Thoracic aorta (tissue), 2 donors: ENCODE data around the gene MAMSTR. TPM values are rescaled to one million over a fixed set of nuclear protein-coding genes. Genes with fewer than 3 reads are reported as not detected.

Source experiments
- ATAC-seq: fragments of 150-250 bp; one replicate; pipeline ENCODE4 v1.8.0; 2017; ENCODE audit warnings: low read depth; ENCODE audit not compliant: insufficient number of reproducible peaks, low FRiP score
- DNase-seq: peaks from one replicate; pipeline ENCODE4 v3.0.0-alpha.2; 2020; ENCODE audit warnings: low spot score
- H3K27ac ChIP-seq, 2 donors: fragments of 200-600 bp; sonication (generic); 1 replicate in 1 of 2; 2 replicates in 1 of 2; pipeline ENCODE4 v1.5.1; 2016; ENCODE audit warnings: mild to moderate bottlenecking in 2 of 2, moderate library complexity in 2 of 2
- H3K27me3 ChIP-seq: fragments of 200-600 bp; sonication (generic); replicated peaks from 2 replicates; pipeline ENCODE4 v1.6.0; 2016; ENCODE audit warnings: mild to moderate bottlenecking; ENCODE audit not compliant: insufficient read depth
- H3K36me3 ChIP-seq: fragments of 200-600 bp; sonication (generic); one replicate; pipeline ENCODE4 v1.5.1; 2016
- H3K4me1 ChIP-seq, 2 donors: fragments of 200-600 bp; sonication (generic); 1 replicate in 1 of 2; 2 replicates in 1 of 2; pipeline versions ENCODE4 v1.5.1 to v1.6.0; 2016; ENCODE audit warnings: low read depth in 2 of 2, mild to moderate bottlenecking in 1 of 2; ENCODE audit not compliant: control insufficient read depth in 1 of 2
- H3K4me3 ChIP-seq: fragments of 200-600 bp; sonication (generic); 2 replicates; pipeline ENCODE4 v1.5.1; 2016; ENCODE audit warnings: mild to moderate bottlenecking
- H3K9me3 ChIP-seq: fragments of 200-600 bp; sonication (generic); 2 replicates; pipeline ENCODE4 v1.5.1; 2016
- CTCF ChIP-seq: fragments of 200-600 bp; sonication (generic); IDR thresholded peaks from one replicate; pipeline ENCODE4 v1.5.1; 2019; ENCODE audit warnings: antibody characterized with exemption
- total RNA-seq, 2 donors: library from RNA; depleted of rRNA; stranded (reverse); fragments of >200 nt; gene quantifications; one replicate each; pipeline versions ENCODE4 v1.1.0 to v1.2.3, GENCODE V29; 2016

MAMSTR gene
- total RNA-seq, 2 donors from 2014 or later = not detected

- DNase-seq (no peak), ATAC-seq (no peak)
- Histone ChIP-seq H3K4me1 (peaks cover under 1 to 3% of the 10 kb centered on the region in 2 donors), H3K27ac (no peak overlapping the region), H3K9me3 (no peaks in the 10 kb centered on the region), H3K36me3 (no peaks in the 10 kb centered on the region), H3K27me3 (no peaks in the 10 kb centered on the region), H3K4me3 (no peak overlapping the region)
- TF ChIP-seq CTCF = no peak
These were observed 38.2 kb upstream of the MAMSTR start for GRCh38 chr19:48757741-48758144.

DNA sequence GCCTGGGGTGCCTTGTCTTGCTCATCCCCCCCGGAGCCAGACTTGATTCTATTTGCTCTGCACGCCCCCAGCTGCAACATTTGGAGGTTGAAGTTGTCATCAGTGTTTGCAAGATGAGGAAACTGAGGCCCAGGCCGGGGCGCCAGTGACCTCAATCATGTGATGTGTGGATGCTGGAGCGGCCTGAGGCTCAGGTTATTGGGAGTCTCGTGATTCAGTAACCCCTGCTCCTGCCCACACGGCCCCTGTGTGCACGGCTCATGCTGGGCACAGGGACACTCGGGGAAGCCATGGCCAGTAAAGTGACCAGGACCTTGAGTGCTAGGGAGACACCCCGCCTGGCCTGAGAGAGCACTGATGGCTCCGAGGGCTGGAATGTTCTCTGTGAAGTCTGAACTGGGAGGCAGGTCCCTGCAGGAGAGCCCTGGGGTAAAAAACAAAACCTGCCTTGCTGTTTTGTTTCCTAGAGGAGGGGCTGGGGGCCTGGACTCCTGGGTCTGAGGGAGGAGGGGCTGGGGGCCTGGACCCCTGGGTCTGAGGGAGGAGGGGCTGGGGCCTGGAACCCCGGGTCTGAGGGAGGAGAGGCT, 37.7 kb upstream of the MAMSTR start:
- Histone ChIP-seq H3K27ac (no peak overlapping the region), H3K36me3 (no peaks in the 10 kb centered on the region), H3K9me3 (no peaks in the 10 kb centered on the region), H3K4me3 (no peak overlapping the region), H3K4me1 (peaks cover 6 to 9% of the 10 kb centered on the region in 2 donors), H3K27me3 (no peaks in the 10 kb centered on the region)
- TF ChIP-seq CTCF = no peak
- DNase-seq (no peak), ATAC-seq (no peak)

GRCh38 chr19:48756686-48757085, 37.2 kb upstream of the MAMSTR start:
- H3K36me3 ChIP-seq = no peaks in the 10 kb centered on the region
- H3K4me1 ChIP-seq = peaks cover 7 to 11% of the 10 kb centered on the region in 2 donors
- H3K27ac ChIP-seq = no peak overlapping the region
- DNase-seq = no peak
- H3K27me3 ChIP-seq = no peaks in the 10 kb centered on the region
- TF ChIP-seq CTCF = no peak
- H3K9me3 ChIP-seq = no peaks in the 10 kb centered on the region
- no peak overlapping the region for H3K4me3 ChIP-seq
- no peak for ATAC-seq

GRCh38 chr19:48756212-48756611, 36.7 kb upstream of the MAMSTR start:
- no peak for TF ChIP-seq CTCF
- DNase-seq = no peak
- Histone ChIP-seq H3K27me3 (no peaks in the 10 kb centered on the region), H3K36me3 (no peaks in the 10 kb centered on the region), H3K4me1 (peaks cover 7 to 11% of the 10 kb centered on the region in 2 donors), H3K27ac (no peak overlapping the region), H3K4me3 (no peak overlapping the region), H3K9me3 (no peaks in the 10 kb centered on the region)
- ATAC-seq = no peak

DNA sequence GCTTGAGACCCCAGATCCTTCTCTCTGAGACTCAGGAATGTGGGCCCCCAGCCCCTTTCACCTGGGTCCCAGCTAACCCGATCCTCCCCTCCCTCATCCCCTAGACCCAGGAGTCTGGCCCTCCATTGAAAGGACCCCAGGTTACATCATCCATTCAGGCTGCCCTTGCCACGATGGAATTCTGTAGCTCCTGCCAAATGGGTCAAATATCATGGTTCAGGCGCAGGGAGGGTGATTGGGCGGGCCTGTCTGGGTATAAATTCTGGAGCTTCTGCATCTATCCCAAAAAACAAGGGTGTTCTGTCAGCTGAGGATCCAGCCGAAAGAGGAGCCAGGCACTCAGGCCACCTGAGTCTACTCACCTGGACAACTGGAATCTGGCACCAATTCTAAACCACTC, 36.3 kb upstream of the MAMSTR start:
- Histone ChIP-seq H3K9me3 (no peaks in the 10 kb centered on the region), H3K36me3 (no peaks in the 10 kb centered on the region), H3K27me3 (no peaks in the 10 kb centered on the region), H3K4me1 (peaks cover 7 to 11% of the 10 kb centered on the region in 2 donors), H3K4me3 (no peak overlapping the region), H3K27ac (no peak overlapping the region)
- TF ChIP-seq CTCF = no peak
- no peak for ATAC-seq
- no peak for DNase-seq
